Astrocyte (in vitro differentiated cells and primary cell): ENCODE results near the gene ZFR. TPM values are rescaled to one million over a fixed set of nuclear protein-coding genes. Genes with fewer than 3 reads are reported as not detected.

Experiments used
- DNase-seq: peaks from one replicate; pipeline ENCODE4 v3.0.0-alpha.2; 2010; ENCODE audit warnings: low read depth
- FAIRE-seq: peaks from 2 replicates; lab custom pipeline; 2011; peaks lifted over from hg19 to GRCh38; lab: Jason Lieb, UNC
- H2AFZ ChIP-seq: 2 replicates; pipeline ENCODE4 v1.6.0; 2012; ENCODE audit warnings: low read depth, low read length, inconsistent platforms
- H3K27ac ChIP-seq: 2 replicates; pipeline ENCODE4 v1.5.1; 2011; ENCODE audit warnings: low read depth, low read length, inconsistent platforms
- H3K27me3 ChIP-seq: 2 replicates; pipeline ENCODE4 v1.6.0; 2011; ENCODE audit warnings: low read length, inconsistent platforms; ENCODE audit not compliant: insufficient read depth
- H3K36me3 ChIP-seq: 2 replicates; pipeline ENCODE4 v1.5.1; 2011; ENCODE audit warnings: low read length, inconsistent platforms; ENCODE audit not compliant: insufficient read depth
- H3K4me1 ChIP-seq: 2 replicates; pipeline ENCODE4 v1.5.1; 2011; ENCODE audit warnings: low read length, inconsistent platforms; ENCODE audit not compliant: insufficient read depth
- H3K4me2 ChIP-seq: 2 replicates; pipeline ENCODE4 v1.6.0; 2012; ENCODE audit warnings: low read length, inconsistent platforms
- H3K4me3 ChIP-seq: 2 replicates; pipeline ENCODE4 v1.5.1; 2011; ENCODE audit warnings: low read depth, mild to moderate bottlenecking, low read length, inconsistent platforms; ENCODE audit not compliant: insufficient read depth
- H3K79me2 ChIP-seq: 2 replicates; pipeline ENCODE4 v1.6.0; 2012; ENCODE audit warnings: mild to moderate bottlenecking, low read length, inconsistent platforms; ENCODE audit not compliant: insufficient read depth
- H3K9ac ChIP-seq: 2 replicates; pipeline ENCODE4 v1.6.0; 2012; ENCODE audit warnings: mild to moderate bottlenecking, low read length, inconsistent platforms
- H3K9me3 ChIP-seq: 2 replicates; pipeline ENCODE4 v1.5.1; 2012; ENCODE audit warnings: low read depth, mild to moderate bottlenecking, low read length, inconsistent platforms; ENCODE audit not compliant: insufficient read depth
- H4K20me1 ChIP-seq: 2 replicates; pipeline ENCODE4 v1.6.0; 2012; ENCODE audit warnings: low read length, inconsistent platforms; ENCODE audit not compliant: insufficient read depth
- H3K27ac Mint-ChIP-seq: one replicate; pipeline ENCODE4 v1.8.0; 2021; ENCODE audit warnings: mild to moderate bottlenecking, mixed read lengths; ENCODE audit not compliant: unreplicated experiment
- H3K27me3 Mint-ChIP-seq: one replicate; pipeline ENCODE4 v1.8.0; 2021; ENCODE audit warnings: low read depth, mixed read lengths; ENCODE audit not compliant: unreplicated experiment
- H3K36me3 Mint-ChIP-seq: one replicate; pipeline ENCODE4 v1.8.0; 2021; ENCODE audit warnings: low read depth, mixed read lengths; ENCODE audit not compliant: unreplicated experiment
- H3K4me1 Mint-ChIP-seq: one replicate; pipeline ENCODE4 v1.8.0; 2021; ENCODE audit warnings: low read depth, mixed read lengths; ENCODE audit not compliant: unreplicated experiment
- H3K4me3 Mint-ChIP-seq: one replicate; pipeline ENCODE4 v1.8.0; 2021; ENCODE audit warnings: mild to moderate bottlenecking, moderate library complexity, mixed read lengths; ENCODE audit not compliant: unreplicated experiment
- H3K9me3 Mint-ChIP-seq: one replicate; pipeline ENCODE4 v1.8.0; 2021; ENCODE audit warnings: mild to moderate bottlenecking, mixed read lengths; ENCODE audit not compliant: unreplicated experiment
- EZH2 ChIP-seq: IDR thresholded peaks from 2 replicates; pipeline ENCODE4 v1.6.1; 2012; ENCODE audit warnings: mild to moderate bottlenecking, low read length, inconsistent platforms; ENCODE audit not compliant: insufficient read depth
- total RNA-seq: library from RNA; stranded (reverse); gene quantifications from 2 replicates; pipeline ENCODE4 v1.2.1, GENCODE V29; 2021
- TF ChIP-seq, protein P1 (sequence below): IDR thresholded peaks from 2 replicates; pipeline ENCODE4 v1.5.1; 2011; ENCODE audit warnings: low read depth, mild to moderate bottlenecking, inconsistent platforms, low read length, moderate library complexity; ENCODE audit not compliant: insufficient read depth

ZFR gene
- total RNA-seq, 1 donor from 2014 or later: 68.4 TPM

GRCh38 chr5:32358611-32359010 lies 85.9 kb downstream of the ZFR start:
- Histone ChIP-seq H3K9me3 (no peaks in the 10 kb centered on the region), H3K4me2 (no peak overlapping the region), H3K36me3 (peaks cover 27% of the 10 kb centered on the region), H3K79me2 (no peaks in the 10 kb centered on the region), H2AFZ (no peak overlapping the region), H3K4me3 (no peak overlapping the region), H3K4me1 (no peaks in the 10 kb centered on the region), H3K9ac (no peak overlapping the region), H3K27me3 (no peaks in the 10 kb centered on the region), H4K20me1 (peaks cover 6% of the 10 kb centered on the region), H3K27ac (no peak overlapping the region)
- Mint-ChIP-seq H3K27ac (peak overlapping the region; percentile 47), H3K9me3 (no peaks in the 10 kb centered on the region), H3K4me3 (no peak overlapping the region), H3K27me3 (no peaks in the 10 kb centered on the region), H3K36me3 (peaks cover 13% of the 10 kb centered on the region), H3K4me1 (no peaks in the 10 kb centered on the region)
- TF ChIP-seq EZH2: no peak
- TF ChIP-seq, protein P1, sequence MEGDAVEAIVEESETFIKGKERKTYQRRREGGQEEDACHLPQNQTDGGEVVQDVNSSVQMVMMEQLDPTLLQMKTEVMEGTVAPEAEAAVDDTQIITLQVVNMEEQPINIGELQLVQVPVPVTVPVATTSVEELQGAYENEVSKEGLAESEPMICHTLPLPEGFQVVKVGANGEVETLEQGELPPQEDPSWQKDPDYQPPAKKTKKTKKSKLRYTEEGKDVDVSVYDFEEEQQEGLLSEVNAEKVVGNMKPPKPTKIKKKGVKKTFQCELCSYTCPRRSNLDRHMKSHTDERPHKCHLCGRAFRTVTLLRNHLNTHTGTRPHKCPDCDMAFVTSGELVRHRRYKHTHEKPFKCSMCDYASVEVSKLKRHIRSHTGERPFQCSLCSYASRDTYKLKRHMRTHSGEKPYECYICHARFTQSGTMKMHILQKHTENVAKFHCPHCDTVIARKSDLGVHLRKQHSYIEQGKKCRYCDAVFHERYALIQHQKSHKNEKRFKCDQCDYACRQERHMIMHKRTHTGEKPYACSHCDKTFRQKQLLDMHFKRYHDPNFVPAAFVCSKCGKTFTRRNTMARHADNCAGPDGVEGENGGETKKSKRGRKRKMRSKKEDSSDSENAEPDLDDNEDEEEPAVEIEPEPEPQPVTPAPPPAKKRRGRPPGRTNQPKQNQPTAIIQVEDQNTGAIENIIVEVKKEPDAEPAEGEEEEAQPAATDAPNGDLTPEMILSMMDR: no peak
- DNase-seq: no peak
- FAIRE-seq: no peak

GRCh38 chr5:32357658-32358057 lies 86.9 kb downstream of the ZFR start:
- Mint-ChIP-seq H3K27ac (no peak overlapping the region), H3K4me3 (no peak overlapping the region), H3K9me3 (no peaks in the 10 kb centered on the region), H3K4me1 (no peaks in the 10 kb centered on the region), H3K36me3 (peaks cover 16% of the 10 kb centered on the region), H3K27me3 (no peaks in the 10 kb centered on the region)
- TF ChIP-seq EZH2: no peak
- TF ChIP-seq, protein P1: no peak
- Histone ChIP-seq H4K20me1 (peaks cover 6% of the 10 kb centered on the region), H3K4me3 (no peak overlapping the region), H3K9ac (no peak overlapping the region), H3K4me1 (no peaks in the 10 kb centered on the region), H3K4me2 (no peak overlapping the region), H2AFZ (no peak overlapping the region), H3K27ac (no peak overlapping the region), H3K79me2 (no peaks in the 10 kb centered on the region), H3K36me3 (peaks cover 21% of the 10 kb centered on the region), H3K27me3 (no peaks in the 10 kb centered on the region), H3K9me3 (no peaks in the 10 kb centered on the region)
- FAIRE-seq (no peak), DNase-seq (no peak)

DNA sequence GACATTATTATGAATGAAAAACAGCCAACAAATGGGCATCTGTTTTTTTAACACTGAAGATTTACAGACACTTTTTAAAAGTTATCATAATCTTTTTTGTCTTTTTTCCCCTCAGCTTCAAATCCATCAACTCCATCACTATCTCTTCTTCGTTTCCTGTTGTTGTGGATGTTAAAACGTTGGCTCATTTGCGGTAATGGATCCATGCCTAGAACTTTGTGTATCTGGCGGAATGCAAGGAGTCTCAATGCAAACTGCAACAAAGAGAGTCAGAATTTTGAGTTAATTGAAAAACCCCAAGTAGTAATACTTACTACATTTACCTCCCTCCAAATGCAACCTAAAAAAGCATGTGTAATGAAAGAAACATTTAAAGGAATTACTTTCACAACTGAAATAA lies 88.9 kb downstream of the ZFR start:
- no peaks in the 10 kb centered on the region for H4K20me1 ChIP-seq
- H3K36me3 ChIP-seq: peaks cover 12% of the 10 kb centered on the region
- H3K9ac ChIP-seq: no peak overlapping the region
- no peak overlapping the region for H3K27ac Mint-ChIP-seq
- no peaks in the 10 kb centered on the region for H3K9me3 Mint-ChIP-seq
- no peaks in the 10 kb centered on the region for H3K27me3 ChIP-seq
- peaks cover 16% of the 10 kb centered on the region for H3K36me3 Mint-ChIP-seq
- no peaks in the 10 kb centered on the region for H3K4me1 ChIP-seq
- H2AFZ ChIP-seq: no peak overlapping the region
- FAIRE-seq (no peak), DNase-seq (peak; percentile 16)
- no peaks in the 10 kb centered on the region for H3K9me3 ChIP-seq
- H3K4me3 ChIP-seq: no peak overlapping the region
- no peak overlapping the region for H3K4me3 Mint-ChIP-seq
- TF ChIP-seq, protein P1: no peak
- TF ChIP-seq EZH2: no peak
- no peaks in the 10 kb centered on the region for H3K79me2 ChIP-seq
- no peaks in the 10 kb centered on the region for H3K27me3 Mint-ChIP-seq
- no peak overlapping the region for H3K4me2 ChIP-seq
- H3K4me1 Mint-ChIP-seq: no peaks in the 10 kb centered on the region
- H3K27ac ChIP-seq: no peak overlapping the region
